Measurements from ENCODE around the gene KRTAP5-3. TPM values are rescaled to one million over a fixed set of nuclear protein-coding genes. Genes with fewer than 3 reads are reported as not detected.

KRTAP5-3 gene
- total RNA-seq, 1 donor from 2014 or later, result not detected

GRCh38 chr11:1629326-1630185, 21.3 kb upstream of the KRTAP5-3 start, which contains the start of gene KRTAP5-5:
TSS of gene KRTAP5-5 (plus strand) at chr11:1629775. CDS start at chr11:1629841, 66 bp downstream.
- H3K4me3 ChIP-seq (ENCODE audit: low read depth, low read length), result no peak within 1 kb of the TSS
- DNase-seq (ENCODE audit: low read depth), result no peak
- no peak for TF ChIP-seq CTCF (conservative IDR thresholded peaks at IDR 0.05; ENCODE audit: low read depth, low read length)

- H3K4me3 ChIP-seq (ENCODE audit: low read depth, low read length), result no peak overlapping the region
- peak; percentile 87 for TF ChIP-seq CTCF (conservative IDR thresholded peaks at IDR 0.05; ENCODE audit: low read depth, low read length)
- no peak for DNase-seq (ENCODE audit: low read depth)
Measured at GRCh38 chr11:1628506-1629325, 20.5 kb upstream of the KRTAP5-3 start.

- no peak for TF ChIP-seq CTCF (conservative IDR thresholded peaks at IDR 0.05; ENCODE audit: low read depth, low read length)
- DNase-seq (ENCODE audit: low read depth), result no peak
- H3K4me3 ChIP-seq (ENCODE audit: low read depth, low read length), result no peak overlapping the region
Measured at GRCh38 chr11:1625541-1625940, 17.3 kb upstream of the KRTAP5-3 start.

- H3K4me3 ChIP-seq (ENCODE audit: low read depth, low read length), result no peak overlapping the region
- DNase-seq (ENCODE audit: low read depth), result no peak
- TF ChIP-seq CTCF (conservative IDR thresholded peaks at IDR 0.05; ENCODE audit: low read depth, low read length), result no peak
Measured at GRCh38 chr11:1624621-1625020, 16.4 kb upstream of the KRTAP5-3 start.

- no peak overlapping the region for H3K4me3 ChIP-seq (ENCODE audit: low read depth, low read length)
- no peak for TF ChIP-seq CTCF (conservative IDR thresholded peaks at IDR 0.05; ENCODE audit: low read depth, low read length)
- DNase-seq (ENCODE audit: low read depth), result no peak
Measured at GRCh38 chr11:1623716-1624115, 15.5 kb upstream of the KRTAP5-3 start.

GRCh38 chr11:1622086-1622485, 13.8 kb upstream of the KRTAP5-3 start, which contains the start of gene KRTAP5-4:
TSS of gene KRTAP5-4 (minus strand) at chr11:1622138. CDS start at chr11:1622093, 45 bp downstream.
- no peak within 1 kb of the TSS for H3K4me3 ChIP-seq (ENCODE audit: low read depth, low read length)
- no peak for TF ChIP-seq CTCF (conservative IDR thresholded peaks at IDR 0.05; ENCODE audit: low read depth, low read length)
- DNase-seq (ENCODE audit: low read depth), result no peak

Data from epithelial cell of proximal tubule (primary cell).